OCI-LY3 (cell line): Measurements from ENCODE around the gene ATP9A.

Experiments
- CTCF ChIP-seq: fragments of 200-600, 300-600 bp; sonication (generic); IDR thresholded peaks from 2 replicates; pipeline ENCODE4 v1.5.1; 2014; ENCODE audit warnings: antibody characterized with exemption, low read length, low read depth
- EZH2phosphoT487 ChIP-seq: fragments of 200-600 bp; shearing (Covaris generic); IDR thresholded peaks from 2 replicates; pipeline ENCODE4 v1.6.1; 2018; ENCODE audit warnings: antibody characterized with exemption, mixed run types, low read depth

DNA sequence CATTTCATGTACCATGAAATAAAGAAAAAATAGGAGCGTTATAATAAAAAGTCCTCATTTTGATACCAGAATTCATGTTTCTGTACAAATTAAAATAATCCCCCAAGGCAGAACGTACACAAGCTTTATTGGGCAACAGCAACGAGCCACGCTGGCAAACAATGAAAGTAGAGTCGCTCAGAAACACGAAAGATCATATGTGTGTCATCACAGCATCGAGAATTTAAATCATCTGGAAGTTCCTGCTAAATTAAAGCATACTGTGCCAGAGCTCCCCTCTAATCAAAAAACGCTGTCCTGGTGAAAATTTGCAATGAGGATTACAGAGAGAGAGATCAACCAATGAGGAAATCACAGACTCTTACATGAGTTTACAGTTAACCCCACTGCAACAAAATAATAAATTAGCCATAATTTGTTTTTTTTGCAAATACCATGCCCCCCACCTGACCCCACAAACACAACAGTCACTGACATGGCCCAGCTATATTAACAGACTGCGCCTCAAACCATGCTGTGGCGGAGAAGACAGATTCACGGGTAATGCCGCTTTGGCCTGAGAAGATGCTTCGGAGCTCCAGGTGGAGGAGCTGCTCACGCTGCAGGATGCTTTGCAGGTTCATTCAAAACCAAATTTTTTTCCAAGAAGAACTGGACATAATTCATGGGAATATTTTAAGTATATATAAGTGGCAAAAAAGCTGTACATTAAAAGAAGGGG lies 171.4 kb downstream of the ATP9A start:
- TF ChIP-seq CTCF (no peak), EZH2phosphoT487 (no peak)
